SK-N-SH (cell line): ENCODE measurements around the gene C19orf12. TPM values are rescaled to one million over a fixed set of nuclear protein-coding genes. Genes with fewer than 3 reads are reported as not detected.

Experiments
- CTCF ChIA-PET: fragments of 300-600, 350-600 bp; formaldehyde crosslinking; extraction: SDS; loops from one replicate; lab custom pipeline; 2021; lab: Yijun Ruan, JAX
- POLR2A ChIA-PET: fragments of 350-600 bp; sonication (Branson Sonifier 250); formaldehyde crosslinking; extraction: SDS; loops from one replicate; lab custom pipeline; 2020; ENCODE audit warnings: antibody characterized with exemption, inconsistent platforms; lab: Yijun Ruan, JAX
- DNase-seq: peaks from one replicate; pipeline ENCODE4 v3.0.0; 2012
- H2AFZ ChIP-seq: fragments of 200-600 bp; sonication (generic); 2 replicates; pipeline ENCODE4 v1.8.1; 2016; ENCODE audit warnings: antibody characterized with exemption, mild to moderate bottlenecking, low read depth
- H3F3A ChIP-seq: fragments of 200-600 bp; sonication (generic); replicated peaks from 2 replicates; pipeline ENCODE3; 2016; ENCODE audit warnings: antibody characterized with exemption, mild to moderate bottlenecking; ENCODE audit not compliant: insufficient read depth
- H3K27ac ChIP-seq, 2 experiments: fragments of 200-500 bp in 1 of 2; fragments of 200-600 bp in 1 of 2; sonication (Bioruptor generic) in 1 of 2; sonication (generic), shearing (Covaris generic) in 1 of 2; 2 replicates each; pipeline versions ENCODE4 v1.5.1 to v1.6.1; 2014 to 2016; ENCODE audit warnings: low read depth in 2 of 2, inconsistent platforms in 1 of 2, low read length in 1 of 2, mild to moderate bottlenecking in 1 of 2, mixed read lengths in 1 of 2
- H3K27me3 ChIP-seq: fragments of 200-600 bp; sonication (generic), shearing (Covaris generic); 2 replicates; pipeline ENCODE4 v1.6.1; 2016; ENCODE audit warnings: mixed run types; ENCODE audit not compliant: insufficient read depth
- H3K36me3 ChIP-seq, 2 experiments: fragments of 200-500 bp in 1 of 2; fragments of 200-600 bp in 1 of 2; sonication (Bioruptor generic) in 1 of 2; sonication (generic) in 1 of 2; replicated peaks in 1 of 2; 2 replicates each; pipeline versions ENCODE3 to v1.5.1; 2014 to 2016; ENCODE audit warnings: low read length in 1 of 2, mild to moderate bottlenecking in 1 of 2; ENCODE audit not compliant: insufficient read depth in 2 of 2, control insufficient read depth in 1 of 2
- H3K4me1 ChIP-seq, 2 experiments: fragments of 200-500 bp in 1 of 2; fragments of 200-600 bp in 1 of 2; sonication (Bioruptor generic) in 1 of 2; sonication (generic), shearing (Covaris generic) in 1 of 2; 2 replicates each; pipeline versions ENCODE4 v1.5.1 to v1.6.1; 2014 to 2016; ENCODE audit warnings: low read depth in 1 of 2, low read length in 1 of 2, mixed run types in 1 of 2; ENCODE audit not compliant: insufficient read depth in 2 of 2, control insufficient read depth in 1 of 2
- H3K4me2 ChIP-seq: fragments of 200-600 bp; sonication (generic), shearing (Covaris generic); 2 replicates; pipeline ENCODE4 v1.6.1; 2017; ENCODE audit warnings: mixed run types
- H3K4me3 ChIP-seq, 2 experiments: fragments of 200-500 bp in 1 of 2; fragments of 200-600 bp in 1 of 2; sonication (Bioruptor generic) in 1 of 2; sonication (generic), shearing (Covaris generic) in 1 of 2; 2 replicates each; pipeline versions ENCODE4 v1.5.1 to v1.8.1; 2014 to 2016; ENCODE audit warnings: low read depth in 2 of 2, inconsistent platforms in 1 of 2, low read length in 1 of 2, mild to moderate bottlenecking in 1 of 2, mixed read lengths in 1 of 2, moderate library complexity in 1 of 2
- H3K79me2 ChIP-seq: fragments of 200-600 bp; sonication (generic); 2 replicates; pipeline ENCODE4 v1.8.1; 2017; ENCODE audit warnings: mild to moderate bottlenecking; ENCODE audit not compliant: insufficient read depth
- H3K9ac ChIP-seq: fragments of 200-600 bp; sonication (generic); 2 replicates; pipeline ENCODE4 v1.6.1; 2017; ENCODE audit warnings: mixed run types
- H3K9me2 ChIP-seq: fragments of 200-600 bp; sonication (generic); 2 replicates; pipeline ENCODE4 v1.6.1; 2017; ENCODE audit warnings: mixed run types
- H3K9me3 ChIP-seq: fragments of 200-600 bp; sonication (generic); 2 replicates; pipeline ENCODE4 v1.6.1; 2017; ENCODE audit warnings: mixed run types, mild to moderate bottlenecking, moderate library complexity
- H4K20me1 ChIP-seq: fragments of 200-600 bp; sonication (generic); 2 replicates; pipeline ENCODE4 v1.6.1; 2017; ENCODE audit warnings: mild to moderate bottlenecking, mixed run types; ENCODE audit not compliant: insufficient read depth
- CHD2 ChIP-seq: fragments of 150-350 bp; IDR thresholded peaks from 2 replicates; pipeline ENCODE4 v1.6.1; 2018; ENCODE audit warnings: low read length; ENCODE audit not compliant: partially characterized antibody
- FOSL2 ChIP-seq: IDR thresholded peaks from 2 replicates; pipeline ENCODE4 v1.4.0; 2012; ENCODE audit warnings: low read depth, mild to moderate bottlenecking, moderate library complexity, borderline replicate concordance
- GATA2 ChIP-seq: sonication (generic); formaldehyde crosslinking; IDR thresholded peaks from 2 replicates; pipeline ENCODE4 v1.5.0; 2020; ENCODE audit warnings: mild to moderate bottlenecking, missing genetic modification reagents
- JUND ChIP-seq: IDR thresholded peaks from 2 replicates; pipeline ENCODE4 v1.4.0; 2012
- POLR2AphosphoS5 ChIP-seq: IDR thresholded peaks from 2 replicates; pipeline ENCODE4 v1.6.1; 2012; ENCODE audit warnings: low read depth, low read length
- REST ChIP-seq: IDR thresholded peaks from 2 replicates; pipeline ENCODE4 v1.6.1; 2012; ENCODE audit warnings: mild to moderate bottlenecking, low read depth, low read length, moderate library complexity
- RFX5 ChIP-seq: IDR thresholded peaks from 2 replicates; pipeline ENCODE4 v1.6.1; 2012; ENCODE audit warnings: mild to moderate bottlenecking, improper control_type of control experiment, low read length
- TAF1 ChIP-seq: IDR thresholded peaks from 2 replicates; pipeline ENCODE4 v1.6.1; 2012; ENCODE audit warnings: low read depth, mild to moderate bottlenecking, low read length, moderate library complexity, borderline replicate concordance
- TCF12 ChIP-seq: IDR thresholded peaks from 2 replicates; pipeline ENCODE4 v1.4.0; 2012
- USF1 ChIP-seq: IDR thresholded peaks from 2 replicates; pipeline ENCODE4 v1.4.0; 2012; ENCODE audit warnings: low read depth, borderline replicate concordance
- YY1 ChIP-seq: IDR thresholded peaks from 2 replicates; pipeline ENCODE4 v1.4.0; 2012; ENCODE audit warnings: low read depth, mild to moderate bottlenecking
- WGBS: methylation state at CpG from one replicate; pipeline ENCODE4 v1.1.6; 2017; ENCODE audit warnings: low lambda C conversion rate; 5-methylcytosine and 5-hydroxymethylcytosine counted together
- polyA plus RNA-seq, 3 experiments: library from polyadenylated mRNA; depleted of rRNA; stranded (reverse); fragments of >200 nt; gene quantifications; 2 replicates each; pipeline ENCODE4 v1.2.3, GENCODE V29; 2012
- TF ChIP-seq, protein P1 (sequence below): fragments of 150-350 bp; IDR thresholded peaks from 2 replicates; pipeline ENCODE4 v1.6.1; 2017; ENCODE audit warnings: antibody characterized with exemption, low read length, low read depth, borderline replicate concordance
- TF ChIP-seq, protein P2 (sequence below): IDR thresholded peaks from 2 replicates; pipeline ENCODE4; 2012
- TF ChIP-seq, protein P3 (sequence below): fragments of 200-600 bp; sonication (generic); IDR thresholded peaks from 2 replicates; pipeline ENCODE4 v1.6.1; 2017; ENCODE audit warnings: antibody characterized with exemption, mild to moderate bottlenecking, moderate library complexity

Gene C19orf12
- polyA plus RNA-seq, 1 of the 3 experiments (the other 2 are of a cell fraction) = 30.5 TPM

DNA sequence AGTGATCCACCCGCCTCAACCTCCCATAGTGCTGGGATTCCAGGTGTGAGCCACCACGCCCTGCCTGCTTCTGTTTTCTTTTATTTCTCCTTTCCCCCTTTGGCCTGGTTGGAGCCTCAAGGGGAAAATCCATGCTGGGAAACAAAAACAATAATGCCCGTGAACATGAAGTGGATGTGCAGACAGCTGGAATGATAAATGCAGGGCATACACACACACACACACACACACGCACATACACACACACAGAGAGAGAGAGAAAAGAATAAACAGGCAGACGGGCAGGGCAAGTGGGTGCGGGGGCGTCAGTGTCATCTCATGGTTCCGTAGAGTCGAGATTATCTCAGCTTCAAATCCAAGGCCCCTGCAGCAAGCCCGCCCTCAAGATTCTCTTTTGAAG is 54.2 kb downstream of the C19orf12 start:
- Histone ChIP-seq H3K9me2 (no peaks in the 10 kb centered on the region), H3K27ac (peak overlapping the region in 1 of 2 experiments; percentile 84; a peak in 1 of 4 replicates), H3K36me3 (no peaks in the 10 kb centered on the region), H3K4me3 (no peak overlapping the region), H4K20me1 (no peaks in the 10 kb centered on the region), H3K9ac (no peak overlapping the region), H3K27me3 (no peaks in the 10 kb centered on the region; the same call in 1 of the 2 replicates), H2AFZ (no peak overlapping the region), H3F3A (peaks cover 18% of the 10 kb centered on the region), H3K4me1 (peaks cover 7 to 9% of the 10 kb centered on the region in 2 experiments; a peak in 3 of 4 replicates), H3K79me2 (no peaks in the 10 kb centered on the region), H3K9me3 (no peaks in the 10 kb centered on the region), H3K4me2 (no peak overlapping the region)
- ChIA-PET CTCF (interaction anchor here (1.1 to 3.4 kb wide), 2 partner anchors 50 to 56 kb away, joined by 3 to 17 read pairs; no protein-coding TSS in a partner anchor), POLR2A (no interaction called here)
- TF ChIP-seq, protein P1, sequence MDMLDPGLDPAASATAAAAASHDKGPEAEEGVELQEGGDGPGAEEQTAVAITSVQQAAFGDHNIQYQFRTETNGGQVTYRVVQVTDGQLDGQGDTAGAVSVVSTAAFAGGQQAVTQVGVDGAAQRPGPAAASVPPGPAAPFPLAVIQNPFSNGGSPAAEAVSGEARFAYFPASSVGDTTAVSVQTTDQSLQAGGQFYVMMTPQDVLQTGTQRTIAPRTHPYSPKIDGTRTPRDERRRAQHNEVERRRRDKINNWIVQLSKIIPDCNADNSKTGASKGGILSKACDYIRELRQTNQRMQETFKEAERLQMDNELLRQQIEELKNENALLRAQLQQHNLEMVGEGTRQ = no peak
- 70% methylated on average over 10 of the region's 10 CpGs for WGBS
- DNase-seq = no peak

DNA sequence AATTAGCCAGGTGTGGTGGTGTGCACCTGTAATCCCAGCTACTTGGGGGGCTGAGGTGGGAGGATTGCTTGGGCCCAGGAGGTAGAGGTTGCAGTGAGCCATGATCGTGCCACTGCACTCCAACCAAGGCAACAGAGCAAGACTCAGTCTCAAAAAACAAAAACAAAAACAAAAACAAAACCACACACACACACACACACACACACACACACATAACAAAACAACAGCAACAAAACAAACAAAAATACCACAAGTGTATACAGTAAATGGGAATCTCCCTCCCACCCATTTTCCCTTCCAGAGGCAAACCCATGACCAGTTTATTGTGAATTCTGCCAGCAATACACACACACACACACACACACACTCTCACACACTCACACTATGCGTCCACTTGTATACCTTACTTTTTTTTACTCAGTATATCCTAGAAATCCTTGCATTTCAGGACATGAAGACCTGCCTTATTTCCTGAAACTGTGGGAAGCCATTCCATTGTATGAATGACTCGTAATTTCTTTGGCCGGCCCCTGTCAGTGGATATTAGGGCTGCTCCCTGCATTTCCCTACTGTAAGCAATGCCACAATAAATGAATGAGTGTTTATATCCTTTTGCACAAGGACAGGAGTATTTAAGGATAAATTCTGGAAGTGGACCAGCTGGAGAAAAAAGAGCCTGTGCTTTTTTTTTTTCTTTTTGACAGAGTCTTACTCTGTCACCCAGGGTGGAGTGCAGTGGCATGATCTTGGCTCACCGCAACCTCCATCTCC is 56.7 kb downstream of the C19orf12 start:
- H3K4me1 ChIP-seq = peaks cover 7 to 9% of the 10 kb centered on the region in 2 experiments; a peak in 3 of 4 replicates

More for the DNA sequence above, 56.7 kb downstream of the C19orf12 start:
- H3K79me2 ChIP-seq = no peaks in the 10 kb centered on the region
- H3K9me2 ChIP-seq = no peaks in the 10 kb centered on the region
- peaks cover 18% of the 10 kb centered on the region for H3F3A ChIP-seq
- no peak overlapping the region for H3K9ac ChIP-seq
- POLR2A ChIA-PET = no interaction called here
- no peak overlapping the region for H2AFZ ChIP-seq
- H3K36me3 ChIP-seq = no peaks in the 10 kb centered on the region
- no peak for DNase-seq
- H3K27ac ChIP-seq = no peak overlapping the region
- TF ChIP-seq, protein P2, sequence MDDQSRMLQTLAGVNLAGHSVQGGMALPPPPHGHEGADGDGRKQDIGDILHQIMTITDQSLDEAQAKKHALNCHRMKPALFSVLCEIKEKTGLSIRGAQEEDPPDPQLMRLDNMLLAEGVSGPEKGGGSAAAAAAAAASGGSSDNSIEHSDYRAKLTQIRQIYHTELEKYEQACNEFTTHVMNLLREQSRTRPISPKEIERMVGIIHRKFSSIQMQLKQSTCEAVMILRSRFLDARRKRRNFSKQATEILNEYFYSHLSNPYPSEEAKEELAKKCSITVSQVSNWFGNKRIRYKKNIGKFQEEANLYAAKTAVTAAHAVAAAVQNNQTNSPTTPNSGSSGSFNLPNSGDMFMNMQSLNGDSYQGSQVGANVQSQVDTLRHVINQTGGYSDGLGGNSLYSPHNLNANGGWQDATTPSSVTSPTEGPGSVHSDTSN = no peak
- TF ChIP-seq, protein P3, sequence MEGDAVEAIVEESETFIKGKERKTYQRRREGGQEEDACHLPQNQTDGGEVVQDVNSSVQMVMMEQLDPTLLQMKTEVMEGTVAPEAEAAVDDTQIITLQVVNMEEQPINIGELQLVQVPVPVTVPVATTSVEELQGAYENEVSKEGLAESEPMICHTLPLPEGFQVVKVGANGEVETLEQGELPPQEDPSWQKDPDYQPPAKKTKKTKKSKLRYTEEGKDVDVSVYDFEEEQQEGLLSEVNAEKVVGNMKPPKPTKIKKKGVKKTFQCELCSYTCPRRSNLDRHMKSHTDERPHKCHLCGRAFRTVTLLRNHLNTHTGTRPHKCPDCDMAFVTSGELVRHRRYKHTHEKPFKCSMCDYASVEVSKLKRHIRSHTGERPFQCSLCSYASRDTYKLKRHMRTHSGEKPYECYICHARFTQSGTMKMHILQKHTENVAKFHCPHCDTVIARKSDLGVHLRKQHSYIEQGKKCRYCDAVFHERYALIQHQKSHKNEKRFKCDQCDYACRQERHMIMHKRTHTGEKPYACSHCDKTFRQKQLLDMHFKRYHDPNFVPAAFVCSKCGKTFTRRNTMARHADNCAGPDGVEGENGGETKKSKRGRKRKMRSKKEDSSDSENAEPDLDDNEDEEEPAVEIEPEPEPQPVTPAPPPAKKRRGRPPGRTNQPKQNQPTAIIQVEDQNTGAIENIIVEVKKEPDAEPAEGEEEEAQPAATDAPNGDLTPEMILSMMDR = no peak
- TF ChIP-seq POLR2AphosphoS5 (no peak), CHD2 (no peak), TAF1 (no peak), YY1 (no peak), GATA2 (CRISPR knock-in tag) (no peak), RFX5 (no peak), REST (no peak), USF1 (no peak), JUND (no peak), FOSL2 (no peak), TCF12 (no peak)
- no peak overlapping the region for H3K4me2 ChIP-seq
- no peaks in the 10 kb centered on the region for H3K9me3 ChIP-seq
- CTCF ChIA-PET = interaction anchor here (0.7 to 1.0 kb wide), 2 partner anchors 48 kb away, joined by 3 read pairs; no protein-coding TSS in a partner anchor
- no peak overlapping the region for H3K4me3 ChIP-seq
- 75% methylated on average over 5 of the region's 5 CpGs for WGBS
- H3K27me3 ChIP-seq = no peaks in the 10 kb centered on the region; the same call in 1 of the 2 replicates
- no peaks in the 10 kb centered on the region for H4K20me1 ChIP-seq
